ENCODE measurements around the gene IL36RN.

IL36RN gene

GRCh38 chr2:113058998-113059960, at the start of gene IL36RN:
IL36RN (plus strand) TSS chr2:113059198; CDS start chr2:113059439, 241 bp downstream.
- no peak for DNase-seq (ENCODE audit: low spot score)

DNA sequence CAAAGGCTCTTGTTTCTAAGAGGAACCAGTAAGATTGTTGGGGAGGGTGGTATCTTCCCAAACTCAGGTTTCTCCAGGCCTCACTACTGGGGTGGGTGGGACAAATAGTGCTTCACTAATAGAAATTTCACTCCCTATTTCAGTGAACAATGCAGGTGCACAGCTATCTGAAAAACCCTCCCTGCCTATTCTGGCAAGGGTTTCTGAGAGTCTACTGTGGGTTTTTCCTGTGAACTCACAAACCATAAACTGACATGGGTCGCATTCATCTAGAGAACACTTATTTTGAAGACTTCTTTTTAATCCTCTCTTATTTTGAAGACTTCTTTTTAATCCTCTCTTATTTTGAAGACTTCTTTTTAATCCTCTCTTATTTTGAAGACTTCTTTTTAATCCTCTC, 49.4 kb upstream of the IL36RN start:
- DNase-seq (ENCODE audit: low spot score), result no peak

GRCh38 chr2:113010088-113010487, 48.9 kb upstream of the IL36RN start:
- no peak for DNase-seq (ENCODE audit: low spot score)

DNA sequence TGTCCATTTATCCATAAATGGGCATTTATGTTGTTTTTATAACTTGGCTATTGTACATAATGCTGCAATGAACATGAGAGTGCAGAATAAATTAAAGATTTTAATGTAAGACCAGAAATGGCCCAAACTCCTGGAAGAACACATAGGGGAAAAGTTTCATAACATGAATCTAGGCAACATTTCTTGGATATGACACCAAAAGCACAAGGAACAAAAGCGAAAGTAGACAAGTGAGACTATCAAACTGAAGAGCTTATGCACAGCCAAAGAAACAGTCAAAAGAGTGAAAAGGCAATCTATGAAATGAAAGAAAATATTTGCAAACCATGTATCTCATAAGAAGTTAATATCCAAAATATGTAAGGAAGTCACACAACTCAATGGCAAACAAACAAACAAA, 47.9 kb upstream of the IL36RN start:
- DNase-seq (ENCODE audit: low spot score), result no peak

DNA sequence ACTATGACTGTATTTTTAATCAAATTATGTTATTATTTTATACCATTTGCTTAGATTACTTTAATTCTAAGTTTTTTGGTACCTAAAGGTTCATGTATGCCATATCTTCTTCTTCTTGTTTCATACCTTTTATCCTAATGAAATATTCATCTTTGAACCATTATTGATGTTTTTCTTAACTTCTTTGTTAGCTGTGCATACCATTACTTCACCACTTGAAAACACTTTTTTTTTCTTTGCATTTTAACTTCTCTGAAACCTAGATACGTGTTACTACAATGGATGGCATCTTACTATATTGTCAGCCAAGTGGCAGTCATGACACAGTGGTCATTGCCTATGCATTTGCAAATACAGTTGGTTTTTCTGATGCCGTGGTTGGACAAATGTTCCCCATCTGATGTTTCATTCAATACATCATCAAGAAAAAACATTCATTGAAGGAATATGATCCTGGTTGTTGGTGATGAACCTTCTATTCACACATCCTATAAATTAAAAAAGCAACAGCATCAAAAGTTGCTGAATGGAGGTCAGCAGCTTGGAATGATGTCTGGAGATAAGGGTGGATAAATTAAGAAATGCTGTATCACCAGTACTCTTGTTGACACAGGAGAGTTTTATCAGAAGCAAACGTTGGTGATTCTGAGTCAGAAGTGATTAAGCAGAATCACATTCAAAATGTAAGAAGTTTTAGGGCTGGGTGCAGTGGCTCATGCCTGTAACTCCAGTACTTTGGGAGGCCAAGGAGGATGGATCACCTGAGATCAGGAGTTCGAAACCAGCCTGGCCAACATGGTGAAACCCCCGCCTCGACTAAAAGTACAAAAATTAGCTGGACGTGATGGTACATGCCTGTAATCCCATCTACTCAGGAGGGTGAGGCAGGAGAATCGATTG, 46.3 kb upstream of the IL36RN start:
- no peak for DNase-seq (ENCODE audit: low spot score)

DNA sequence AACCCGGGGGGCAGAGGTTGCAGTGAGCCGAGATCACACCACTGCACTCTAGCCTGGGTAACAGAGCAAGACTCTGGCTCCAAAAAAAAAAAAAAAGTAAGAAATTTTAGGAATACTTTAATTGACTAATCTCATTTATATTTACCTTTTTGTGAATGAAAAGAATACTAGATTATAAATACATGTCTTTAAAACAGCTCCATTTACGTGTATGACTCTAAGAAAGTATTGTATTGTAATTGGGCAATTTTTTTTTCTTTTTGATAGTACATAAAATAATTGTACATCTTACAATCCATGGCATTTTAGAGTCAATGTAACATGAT, 45.7 kb upstream of the IL36RN start:
- no peak for DNase-seq (ENCODE audit: low spot score)

DNA sequence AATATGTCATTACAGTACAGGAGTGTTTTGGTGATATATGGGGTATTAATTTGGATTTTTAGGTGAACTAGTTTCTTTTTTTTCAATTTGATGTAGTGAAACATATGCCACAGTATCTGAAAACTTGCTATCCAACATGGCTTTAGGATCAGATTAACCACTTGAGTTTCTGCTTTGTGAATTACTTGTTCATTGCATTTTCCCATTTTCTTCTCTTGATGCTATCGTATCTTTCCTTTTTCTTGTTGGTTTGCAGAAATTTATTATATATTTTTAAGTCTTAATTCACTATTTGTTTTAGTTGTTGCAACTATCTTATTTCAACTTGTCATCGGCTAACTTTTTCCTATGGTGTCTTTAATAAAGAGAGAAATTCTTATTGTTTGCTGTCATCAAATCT, 44.9 kb upstream of the IL36RN start:
- DNase-seq (ENCODE audit: low spot score), result no peak

GRCh38 chr2:113015042-113015441, 44.0 kb upstream of the IL36RN start:
- DNase-seq (ENCODE audit: low spot score), result no peak

- no peak for DNase-seq (ENCODE audit: low spot score)
Observed at GRCh38 chr2:113015655-113016054, 43.3 kb upstream of the IL36RN start.

DNA sequence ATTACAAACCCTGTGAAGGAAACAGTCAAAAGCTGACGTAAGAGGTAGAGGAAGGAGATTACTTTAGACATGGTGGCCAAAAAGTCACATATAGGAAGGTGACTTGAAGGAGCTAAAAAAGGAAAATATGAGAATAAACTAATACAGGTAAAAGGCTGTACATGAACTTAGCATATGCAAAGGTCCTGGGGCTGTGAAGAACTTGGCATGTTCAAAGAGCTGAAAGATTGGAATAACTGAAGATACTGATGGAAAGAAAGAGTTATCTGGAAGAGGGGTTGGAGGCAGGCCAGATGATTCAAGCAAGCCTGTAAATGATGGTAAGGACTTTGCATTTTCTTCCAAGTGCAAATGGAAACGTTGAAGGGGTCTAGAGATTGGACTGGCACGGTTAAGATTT, 40.5 kb upstream of the IL36RN start:
- no peak for DNase-seq (ENCODE audit: low spot score)

DNA sequence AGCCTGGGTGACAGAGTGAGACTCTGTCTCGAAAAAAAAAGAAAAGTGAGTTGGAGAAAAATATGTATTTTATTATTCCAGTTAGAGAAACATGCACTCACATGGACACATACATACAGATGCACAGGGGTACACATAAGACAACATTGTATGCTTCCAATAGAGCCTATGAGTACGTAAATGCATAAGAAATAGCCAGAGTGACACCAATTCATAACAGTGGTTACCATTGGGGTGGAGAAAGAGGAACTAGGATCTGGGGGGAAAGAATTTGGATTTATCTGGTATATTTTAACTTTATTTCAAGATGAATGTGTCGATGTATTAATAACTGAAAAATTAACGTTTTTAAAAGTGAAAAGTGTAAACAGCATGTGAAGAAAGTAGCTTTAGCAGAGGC, 37.7 kb upstream of the IL36RN start:
- no peak for DNase-seq (ENCODE audit: low spot score)

DNA sequence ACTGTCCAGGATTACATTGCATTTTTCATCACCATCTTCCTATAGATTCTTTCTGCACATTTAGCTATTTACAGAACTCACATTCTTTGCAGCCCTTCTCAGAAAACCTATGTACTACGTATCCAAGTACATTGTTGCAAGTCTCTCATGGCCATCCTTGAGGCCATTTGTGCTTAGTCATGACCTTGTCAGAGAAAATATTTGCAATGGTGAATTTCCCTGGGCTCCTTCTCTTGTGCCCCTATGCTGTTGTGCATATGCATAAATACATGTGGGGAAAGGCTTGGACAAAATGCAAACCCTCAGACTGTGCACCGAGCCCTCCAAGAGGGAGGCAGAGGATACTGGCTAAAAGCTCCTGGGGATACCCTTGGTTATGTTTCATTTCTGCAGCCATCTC, 34.2 kb upstream of the IL36RN start:
- no peak for DNase-seq (ENCODE audit: low spot score)

GRCh38 chr2:113025737-113026136, 33.3 kb upstream of the IL36RN start:
- no peak for DNase-seq (ENCODE audit: low spot score)

- DNase-seq (ENCODE audit: low spot score), result no peak
Observed at GRCh38 chr2:113027691-113028090, 31.3 kb upstream of the IL36RN start.

DNA sequence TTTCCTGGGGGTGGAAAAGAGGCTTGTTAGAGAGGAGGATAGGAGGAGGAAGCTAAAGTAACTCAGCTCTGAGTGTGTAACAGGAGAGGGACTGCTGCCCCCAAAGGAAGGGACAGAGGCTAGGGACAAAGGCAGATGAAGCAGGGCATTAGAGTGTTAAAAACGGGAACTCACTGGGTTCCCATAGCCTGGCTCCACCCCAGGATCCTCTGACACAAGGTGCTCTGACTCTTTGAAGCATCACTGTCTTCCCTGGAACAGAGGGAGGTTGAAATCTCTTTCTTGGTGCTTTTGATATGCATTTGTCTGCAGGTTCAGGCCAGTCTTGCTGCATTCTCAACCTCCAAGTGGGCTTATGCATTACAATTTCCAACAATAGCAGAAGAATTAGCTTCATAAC, 30.9 kb upstream of the IL36RN start:
- no peak for DNase-seq (ENCODE audit: low spot score)

- DNase-seq (ENCODE audit: low spot score), result no peak
Observed at GRCh38 chr2:113032737-113033136, 26.3 kb upstream of the IL36RN start.

DNA sequence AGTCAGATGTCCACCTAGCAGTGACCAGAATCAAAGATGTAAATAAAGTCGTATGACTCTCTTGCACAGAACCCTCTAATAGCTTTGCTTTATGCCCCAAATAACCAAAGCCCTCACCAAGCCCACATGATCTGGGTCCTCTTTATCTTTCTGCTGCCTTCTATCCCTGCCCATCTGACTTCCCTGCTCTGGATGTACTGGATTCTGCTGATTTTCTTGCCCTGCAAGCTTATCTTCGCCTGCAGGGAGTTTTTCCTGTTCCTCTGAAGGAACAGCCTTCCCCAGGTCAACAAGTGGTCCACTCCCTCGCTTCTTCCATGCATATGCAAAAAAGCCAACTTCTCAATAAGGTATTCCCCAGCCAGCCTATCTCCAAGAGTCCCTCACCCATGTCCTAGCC, 25.0 kb upstream of the IL36RN start:
- DNase-seq (ENCODE audit: low spot score), result no peak

DNA sequence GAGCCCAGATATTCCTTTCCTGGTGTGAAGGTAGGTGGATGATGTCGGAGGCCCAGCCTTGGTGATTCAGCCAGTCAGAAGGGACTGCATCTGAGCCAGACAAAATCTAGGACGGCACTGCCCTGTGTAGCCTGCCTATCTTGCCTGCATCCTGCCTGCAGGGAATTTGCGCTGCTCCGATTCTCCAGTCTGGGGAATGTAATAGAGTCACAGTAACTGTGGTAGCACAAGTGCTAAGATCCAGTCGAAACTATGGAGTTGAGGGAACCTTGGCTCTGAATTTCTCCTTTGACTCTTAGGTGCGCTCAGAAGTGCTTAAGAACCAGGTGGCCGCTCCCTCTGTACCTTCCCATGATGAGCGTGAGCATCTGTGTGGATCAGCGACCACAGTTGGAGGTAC, 22.2 kb upstream of the IL36RN start:
- DNase-seq (ENCODE audit: low spot score), result no peak

GRCh38 chr2:113038291-113038690, 20.7 kb upstream of the IL36RN start:
- no peak for DNase-seq (ENCODE audit: low spot score)

DNA sequence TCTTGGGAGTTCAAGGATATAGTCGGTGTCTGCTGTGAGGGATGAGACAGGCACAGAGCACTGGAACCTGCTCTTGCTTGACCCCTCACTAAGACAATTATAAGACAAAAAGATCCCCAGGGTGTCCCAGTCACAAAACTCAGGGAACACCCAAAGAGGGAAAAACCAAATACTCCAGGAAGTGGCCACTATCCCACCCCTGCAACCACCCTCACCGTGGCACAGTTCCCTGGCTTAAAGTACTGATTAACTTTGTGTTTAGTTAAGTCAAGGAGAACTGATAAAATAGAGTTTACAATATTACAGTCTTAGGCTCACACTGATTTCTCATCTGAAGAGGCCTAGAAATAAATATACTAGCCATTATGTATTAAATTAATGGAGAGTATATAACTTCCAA, 19.8 kb upstream of the IL36RN start:
- no peak for DNase-seq (ENCODE audit: low spot score)

DNA sequence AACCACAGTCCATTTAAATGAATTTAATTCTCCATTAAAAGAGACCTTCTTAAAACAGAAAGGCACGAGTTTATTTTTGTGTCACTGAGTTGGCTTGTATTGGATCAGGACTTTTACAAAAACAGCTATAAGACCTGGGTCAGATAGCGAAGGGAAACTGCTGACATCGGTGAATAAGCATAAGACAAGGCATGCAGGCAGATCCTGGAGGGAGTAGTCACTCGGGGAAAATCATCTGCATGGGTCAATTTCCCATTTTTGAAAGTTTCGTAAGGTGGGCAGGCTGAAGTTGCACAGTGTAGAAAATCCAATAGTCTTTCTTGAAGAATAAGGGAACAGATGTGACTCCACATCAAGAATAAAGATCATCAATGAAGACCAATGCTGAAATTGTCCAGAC, 19.3 kb upstream of the IL36RN start:
- DNase-seq (ENCODE audit: low spot score), result no peak

GRCh38 chr2:113041871-113042270, 17.1 kb upstream of the IL36RN start:
- no peak for DNase-seq (ENCODE audit: low spot score)

GRCh38 chr2:113046465-113046864, 12.5 kb upstream of the IL36RN start:
- no peak for DNase-seq (ENCODE audit: low spot score)

Measured in cerebellar cortex (tissue), 1 donor.